ENCODE results near the gene SPTBN2. TPM values are rescaled to one million over a fixed set of nuclear protein-coding genes. Genes with fewer than 3 reads are reported as not detected.

SPTBN2 gene
- total RNA-seq, 1 donor from 2014 or later = 38.7 TPM

DNA sequence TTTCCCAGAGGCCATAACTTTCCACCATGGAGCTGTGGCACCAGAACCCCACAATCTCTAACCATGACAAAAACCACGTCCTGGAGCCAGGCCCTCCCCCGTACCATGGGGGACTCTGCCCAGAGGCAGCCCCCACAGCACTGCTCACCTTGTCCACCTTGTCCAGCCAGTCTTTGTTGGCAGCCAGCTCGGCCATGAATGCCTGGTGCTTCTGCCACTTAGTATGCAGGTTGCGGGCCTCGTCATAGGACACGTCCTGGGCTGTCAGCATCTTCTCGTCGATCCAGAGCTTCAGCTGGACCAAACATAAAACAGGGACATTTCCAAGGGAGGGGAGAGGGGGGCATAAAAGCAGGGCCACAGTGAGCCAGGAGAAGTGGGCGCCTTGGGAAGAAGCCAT lies 30.5 kb downstream of the SPTBN2 start:
- Histone ChIP-seq H3K4me3 (ENCODE audit: low read depth, low read length) (no peak overlapping the region), H3K36me3 (ENCODE audit: control insufficient read depth, insufficient read depth, low read length) (peaks cover 34% of the 10 kb centered on the region), H3K27me3 (ENCODE audit: control insufficient read depth, insufficient read depth, low read length) (no peaks in the 10 kb centered on the region)
- DNase-seq (ENCODE audit: low read depth) (no peak), FAIRE-seq (no peak)
- TF ChIP-seq, protein P1, sequence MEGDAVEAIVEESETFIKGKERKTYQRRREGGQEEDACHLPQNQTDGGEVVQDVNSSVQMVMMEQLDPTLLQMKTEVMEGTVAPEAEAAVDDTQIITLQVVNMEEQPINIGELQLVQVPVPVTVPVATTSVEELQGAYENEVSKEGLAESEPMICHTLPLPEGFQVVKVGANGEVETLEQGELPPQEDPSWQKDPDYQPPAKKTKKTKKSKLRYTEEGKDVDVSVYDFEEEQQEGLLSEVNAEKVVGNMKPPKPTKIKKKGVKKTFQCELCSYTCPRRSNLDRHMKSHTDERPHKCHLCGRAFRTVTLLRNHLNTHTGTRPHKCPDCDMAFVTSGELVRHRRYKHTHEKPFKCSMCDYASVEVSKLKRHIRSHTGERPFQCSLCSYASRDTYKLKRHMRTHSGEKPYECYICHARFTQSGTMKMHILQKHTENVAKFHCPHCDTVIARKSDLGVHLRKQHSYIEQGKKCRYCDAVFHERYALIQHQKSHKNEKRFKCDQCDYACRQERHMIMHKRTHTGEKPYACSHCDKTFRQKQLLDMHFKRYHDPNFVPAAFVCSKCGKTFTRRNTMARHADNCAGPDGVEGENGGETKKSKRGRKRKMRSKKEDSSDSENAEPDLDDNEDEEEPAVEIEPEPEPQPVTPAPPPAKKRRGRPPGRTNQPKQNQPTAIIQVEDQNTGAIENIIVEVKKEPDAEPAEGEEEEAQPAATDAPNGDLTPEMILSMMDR (IDR thresholded peaks at IDR 0.05; ENCODE audit: insufficient read depth, low read length, severe bottlenecking) = no peak

DNA sequence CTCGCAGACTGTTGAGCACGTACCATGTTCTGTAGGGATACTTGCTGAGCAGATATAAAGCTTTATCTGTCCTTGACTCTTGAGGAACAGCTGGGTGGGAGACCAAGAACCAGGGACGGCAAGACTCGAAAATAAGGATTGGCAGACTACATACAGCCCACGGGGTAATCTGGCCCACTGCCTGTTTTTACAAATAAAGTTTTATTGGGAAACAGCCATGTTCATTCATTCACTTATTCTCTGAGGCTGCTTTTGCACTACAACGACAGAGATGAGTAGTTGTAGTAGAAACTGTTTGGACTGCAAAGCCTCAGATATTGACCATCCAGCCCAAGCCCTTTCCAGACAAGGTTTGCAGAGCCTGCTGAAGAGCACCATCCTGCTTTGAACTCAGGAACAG lies 31.0 kb downstream of the SPTBN2 start:
- Histone ChIP-seq H3K36me3 (ENCODE audit: control insufficient read depth, insufficient read depth, low read length) (peaks cover 36% of the 10 kb centered on the region), H3K4me3 (ENCODE audit: low read depth, low read length) (no peak overlapping the region), H3K27me3 (ENCODE audit: control insufficient read depth, insufficient read depth, low read length) (no peaks in the 10 kb centered on the region)
- DNase-seq (ENCODE audit: low read depth) (no peak), FAIRE-seq (no peak)
- TF ChIP-seq, protein P1 (IDR thresholded peaks at IDR 0.05; ENCODE audit: insufficient read depth, low read length, severe bottlenecking) = no peak

DNA sequence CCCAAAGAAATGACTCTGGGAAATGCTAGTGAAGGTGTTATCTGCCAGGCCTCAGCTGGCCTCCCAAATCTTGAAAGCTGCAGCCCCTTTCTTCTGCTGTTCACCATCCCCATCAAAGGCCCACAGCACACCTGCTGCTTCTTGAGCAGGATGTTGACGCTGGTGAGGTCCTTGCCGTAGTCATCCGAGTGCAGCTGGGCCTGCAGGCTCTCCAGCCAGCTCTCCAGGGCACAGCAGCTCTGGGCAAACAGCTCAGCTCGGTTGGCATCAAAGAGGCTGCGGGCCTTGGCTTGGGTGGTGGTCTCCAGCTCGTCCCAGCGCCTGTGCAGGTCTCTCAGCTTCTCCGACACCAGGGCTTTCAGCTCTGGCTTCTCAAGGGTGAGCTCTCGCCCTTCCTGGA lies 32.9 kb downstream of the SPTBN2 start:
- FAIRE-seq = no peak
- H3K36me3 ChIP-seq (ENCODE audit: control insufficient read depth, insufficient read depth, low read length) = peaks cover 44% of the 10 kb centered on the region

DNA sequence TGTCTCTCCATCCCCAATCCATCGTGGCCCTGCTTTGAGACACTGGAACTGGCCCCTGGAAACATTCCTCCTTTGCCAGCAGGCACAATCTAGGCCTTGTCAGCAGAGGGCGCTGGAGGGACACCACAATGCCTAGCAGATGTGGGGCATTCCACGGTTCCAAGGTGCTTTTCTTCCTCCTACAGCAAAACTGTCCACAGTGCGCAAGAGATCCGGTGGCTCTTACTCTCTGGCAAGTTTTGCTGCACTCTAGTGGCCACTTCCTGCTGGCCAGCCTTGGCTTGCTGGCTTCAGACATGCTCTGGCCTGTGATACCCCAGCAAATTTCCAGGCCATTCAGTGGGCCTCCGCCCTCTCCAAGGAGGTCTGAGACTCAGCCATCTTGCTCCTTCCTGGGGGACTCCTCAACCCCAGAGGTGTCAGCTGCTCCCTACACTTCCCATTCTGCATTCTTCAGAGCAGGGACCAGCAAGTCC lies 34.2 kb downstream of the SPTBN2 start:
- Histone ChIP-seq H3K36me3 (ENCODE audit: control insufficient read depth, insufficient read depth, low read length) (peaks cover 44% of the 10 kb centered on the region), H3K27me3 (ENCODE audit: control insufficient read depth, insufficient read depth, low read length) (no peaks in the 10 kb centered on the region), H3K4me3 (ENCODE audit: low read depth, low read length) (no peak overlapping the region)
- peak; percentile 96 for DNase-seq (ENCODE audit: low read depth)
- peak; percentile 99 for FAIRE-seq
- TF ChIP-seq, protein P1 (IDR thresholded peaks at IDR 0.05; ENCODE audit: insufficient read depth, low read length, severe bottlenecking) = peak; percentile 99

More for the DNA sequence above, 32.9 kb downstream of the SPTBN2 start:
- no peak for DNase-seq (ENCODE audit: low read depth)
- Histone ChIP-seq H3K27me3 (ENCODE audit: control insufficient read depth, insufficient read depth, low read length) (no peaks in the 10 kb centered on the region), H3K4me3 (ENCODE audit: low read depth, low read length) (no peak overlapping the region)
- TF ChIP-seq, protein P1 (IDR thresholded peaks at IDR 0.05; ENCODE audit: insufficient read depth, low read length, severe bottlenecking) = no peak

DNA sequence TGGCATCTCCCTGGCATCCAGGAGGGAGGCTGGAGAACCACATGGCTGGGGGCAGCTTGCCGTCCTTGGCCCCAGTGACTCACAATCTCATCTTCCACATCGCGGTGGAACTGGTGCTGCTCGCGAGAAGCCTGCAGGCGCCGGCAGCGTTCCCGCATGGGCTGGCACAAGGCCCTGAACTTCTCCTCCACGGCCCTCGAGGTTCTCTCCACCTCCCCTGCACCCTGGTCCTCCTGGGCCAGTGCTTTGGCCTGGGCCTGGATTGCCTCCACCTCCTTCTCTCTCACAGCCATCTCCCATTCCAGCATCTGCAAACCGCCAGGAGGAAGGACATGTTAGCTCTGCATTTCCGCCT lies 35.0 kb downstream of the SPTBN2 start:
- DNase-seq (ENCODE audit: low read depth) (no peak), FAIRE-seq (no peak)
- H3K36me3 ChIP-seq (ENCODE audit: control insufficient read depth, insufficient read depth, low read length) = peaks cover 40% of the 10 kb centered on the region
- no peak overlapping the region for H3K4me3 ChIP-seq (ENCODE audit: low read depth, low read length)
- no peaks in the 10 kb centered on the region for H3K27me3 ChIP-seq (ENCODE audit: control insufficient read depth, insufficient read depth, low read length)
- TF ChIP-seq, protein P1 (IDR thresholded peaks at IDR 0.05; ENCODE audit: insufficient read depth, low read length, severe bottlenecking) = no peak

DNA sequence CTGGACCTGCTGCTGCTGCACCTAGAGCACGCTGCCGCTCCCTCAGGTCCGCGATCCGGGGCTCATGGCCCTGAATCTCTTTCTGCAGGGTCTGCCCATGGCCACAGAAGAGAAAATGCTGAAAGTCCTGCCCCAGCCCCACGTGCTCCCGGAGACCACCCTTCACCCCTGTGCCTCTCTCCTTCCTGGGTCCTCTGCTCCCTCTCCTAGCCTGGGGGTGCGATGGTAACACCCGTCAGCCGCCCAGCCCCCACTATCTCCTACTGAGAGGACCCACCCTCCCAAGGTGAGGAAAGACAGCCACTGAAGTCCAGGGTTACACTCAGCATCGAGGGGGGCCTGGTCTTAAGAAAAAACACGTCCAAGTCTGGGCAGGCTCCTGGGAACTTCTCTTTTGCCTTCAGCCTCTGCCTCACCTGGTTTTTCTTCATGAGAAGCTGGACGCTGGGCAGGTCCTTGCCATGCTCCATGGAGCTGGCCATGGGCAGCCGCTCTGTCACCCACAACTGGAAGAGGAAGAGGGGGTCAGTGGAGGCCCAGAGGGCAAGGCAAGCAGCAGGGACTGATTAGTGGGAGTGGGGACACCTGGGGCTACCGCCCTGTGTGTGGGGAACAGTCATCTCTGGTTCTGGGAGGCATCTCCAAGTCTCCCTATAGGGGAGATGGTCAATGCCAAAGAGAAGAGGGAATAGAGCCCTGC lies 35.5 kb downstream of the SPTBN2 start:
- Histone ChIP-seq H3K27me3 (ENCODE audit: control insufficient read depth, insufficient read depth, low read length) (no peaks in the 10 kb centered on the region), H3K36me3 (ENCODE audit: control insufficient read depth, insufficient read depth, low read length) (peaks cover 39% of the 10 kb centered on the region), H3K4me3 (ENCODE audit: low read depth, low read length) (no peak overlapping the region)
- DNase-seq (ENCODE audit: low read depth) (no peak), FAIRE-seq (no peak)
- TF ChIP-seq, protein P1 (IDR thresholded peaks at IDR 0.05; ENCODE audit: insufficient read depth, low read length, severe bottlenecking) = no peak

Data from bronchial epithelial cell (primary cell).